HCT116 (cell line): ENCODE measurements around the gene OXER1.

ENCODE experiments used
- EZH2 ChIP-seq: fragments of 200-600 bp; sonication (generic); IDR thresholded peaks from 2 replicates; pipeline ENCODE4 v1.6.1; 2017; ENCODE audit warnings: antibody characterized with exemption, mixed run types
- POLR2AphosphoS5 ChIP-seq: IDR thresholded peaks from 2 replicates; pipeline ENCODE4 v1.6.1; 2011; ENCODE audit warnings: mild to moderate bottlenecking, low read depth, low read length, moderate library complexity
- TF ChIP-seq, protein P1 (sequence below), 3 experiments: fragments of 200-600 bp in 1 of 3; sonication (generic) in 1 of 3; IDR thresholded peaks in 2 of 3; conservative IDR thresholded peaks in 1 of 3; 2 replicates each; pipeline ENCODE4 v1.5.1; 2012 to 2017; ENCODE audit warnings: low read depth in 2 of 3, low read length in 2 of 3, antibody characterized with exemption in 1 of 3, borderline replicate concordance in 1 of 3, control low read depth in 1 of 3, mild to moderate bottlenecking in 1 of 3, mixed read lengths in 1 of 3, mixed run types in 1 of 3, moderate library complexity in 1 of 3; ENCODE audit not compliant: insufficient read depth in 1 of 3

DNA sequence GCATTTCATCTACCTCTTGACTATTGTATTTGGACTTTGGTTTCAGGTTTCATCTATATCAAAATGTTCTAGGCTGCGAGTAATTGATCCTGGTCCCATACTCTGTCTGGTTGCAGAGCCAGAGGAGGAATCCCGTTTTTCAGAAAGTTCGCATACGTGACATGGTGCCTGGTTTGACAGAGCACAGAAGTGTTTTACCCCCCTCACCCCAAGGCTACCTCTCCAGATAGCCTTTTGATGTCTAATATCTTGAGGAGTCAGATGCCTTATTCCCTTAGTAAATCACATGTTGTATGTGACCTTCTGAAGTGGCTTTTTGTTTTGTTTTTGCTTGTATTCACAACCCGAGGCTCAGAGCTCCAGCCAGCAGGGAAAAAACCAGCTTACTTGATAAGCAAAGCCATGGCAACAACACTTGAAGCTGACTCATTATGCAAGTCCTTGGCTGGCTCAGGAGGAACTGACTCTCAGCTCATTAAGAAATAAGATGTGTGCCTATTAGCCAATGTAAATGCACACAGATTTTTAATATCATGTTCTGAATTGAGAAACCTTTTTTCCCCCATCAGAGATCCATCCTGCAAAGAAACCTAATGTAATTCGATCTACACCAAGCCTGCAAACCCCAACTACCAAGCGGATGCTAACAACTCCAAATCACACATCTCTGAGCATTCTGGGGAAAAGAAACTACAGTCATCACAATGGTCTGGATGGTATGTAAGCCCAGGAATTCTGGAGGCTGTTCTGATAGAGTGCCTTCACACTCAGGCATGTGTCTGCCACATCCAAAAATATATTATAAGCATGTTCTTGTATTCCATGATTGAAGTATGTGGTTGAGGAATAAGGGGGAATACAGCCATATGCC, 41.4 kb downstream of the OXER1 start:
- TF ChIP-seq POLR2AphosphoS5 = no peak
- TF ChIP-seq, protein P1, sequence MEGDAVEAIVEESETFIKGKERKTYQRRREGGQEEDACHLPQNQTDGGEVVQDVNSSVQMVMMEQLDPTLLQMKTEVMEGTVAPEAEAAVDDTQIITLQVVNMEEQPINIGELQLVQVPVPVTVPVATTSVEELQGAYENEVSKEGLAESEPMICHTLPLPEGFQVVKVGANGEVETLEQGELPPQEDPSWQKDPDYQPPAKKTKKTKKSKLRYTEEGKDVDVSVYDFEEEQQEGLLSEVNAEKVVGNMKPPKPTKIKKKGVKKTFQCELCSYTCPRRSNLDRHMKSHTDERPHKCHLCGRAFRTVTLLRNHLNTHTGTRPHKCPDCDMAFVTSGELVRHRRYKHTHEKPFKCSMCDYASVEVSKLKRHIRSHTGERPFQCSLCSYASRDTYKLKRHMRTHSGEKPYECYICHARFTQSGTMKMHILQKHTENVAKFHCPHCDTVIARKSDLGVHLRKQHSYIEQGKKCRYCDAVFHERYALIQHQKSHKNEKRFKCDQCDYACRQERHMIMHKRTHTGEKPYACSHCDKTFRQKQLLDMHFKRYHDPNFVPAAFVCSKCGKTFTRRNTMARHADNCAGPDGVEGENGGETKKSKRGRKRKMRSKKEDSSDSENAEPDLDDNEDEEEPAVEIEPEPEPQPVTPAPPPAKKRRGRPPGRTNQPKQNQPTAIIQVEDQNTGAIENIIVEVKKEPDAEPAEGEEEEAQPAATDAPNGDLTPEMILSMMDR (IDR thresholded peaks at IDR 0.05 in 2 of 3, conservative IDR thresholded peaks at IDR 0.05 in 1 of 3; ENCODE audit: borderline replicate concordance in 1 of 3, insufficient read depth in 1 of 3, low read depth in 2 of 3, low read length in 2 of 3) = no peak
- no peak for TF ChIP-seq EZH2
